HL-60 (cell line): ENCODE data around the gene ARHGAP11A.

Source experiments
- DNase-seq, 2 experiments: peaks; one replicate each; pipeline ENCODE4 v3.0.0-alpha.2; 2010 to 2020; ENCODE audit warnings: low read depth in 1 of 2, low spot score in 1 of 2
- H3K27ac ChIP-seq: fragments of 250-450 bp; sonication (Bioruptor Pico); replicated peaks from 2 replicates; pipeline ENCODE4 v1.5.1; 2020; ENCODE audit warnings: mild to moderate bottlenecking, moderate library complexity
- H3K27me3 ChIP-seq: fragments of 250-450 bp; sonication (Bioruptor Pico); 2 replicates; pipeline ENCODE4 v1.5.1; 2021; ENCODE audit warnings: mild to moderate bottlenecking, moderate library complexity; ENCODE audit not compliant: insufficient read depth, poor library complexity, severe bottlenecking
- H3K4me3 ChIP-seq: replicated peaks from 2 replicates; pipeline ENCODE4 v1.5.1; 2011; ENCODE audit warnings: mild to moderate bottlenecking, control low read depth, low read length; ENCODE audit not compliant: insufficient read depth
- GABPA ChIP-seq: IDR thresholded peaks from 2 replicates; pipeline ENCODE4 v1.6.1; 2012; ENCODE audit warnings: low read depth
- POLR2AphosphoS5 ChIP-seq: IDR thresholded peaks from 2 replicates; pipeline ENCODE4 v1.6.1; 2012; ENCODE audit warnings: low read depth
- SPI1 ChIP-seq: IDR thresholded peaks from 2 replicates; pipeline ENCODE4 v1.6.1; 2012; ENCODE audit warnings: low read depth, mild to moderate bottlenecking, borderline replicate concordance
- TF ChIP-seq, protein P1 (sequence below): IDR thresholded peaks from one replicate; pipeline ENCODE4 v1.5.1; 2011; ENCODE audit warnings: low read length, control low read depth, inconsistent platforms; ENCODE audit not compliant: insufficient read depth
- TF ChIP-seq, protein P2 (sequence below): IDR thresholded peaks from 2 replicates; pipeline ENCODE4 v1.6.1; 2012; ENCODE audit warnings: low read depth; ENCODE audit not compliant: insufficient replicate concordance

Gene ARHGAP11A

DNA sequence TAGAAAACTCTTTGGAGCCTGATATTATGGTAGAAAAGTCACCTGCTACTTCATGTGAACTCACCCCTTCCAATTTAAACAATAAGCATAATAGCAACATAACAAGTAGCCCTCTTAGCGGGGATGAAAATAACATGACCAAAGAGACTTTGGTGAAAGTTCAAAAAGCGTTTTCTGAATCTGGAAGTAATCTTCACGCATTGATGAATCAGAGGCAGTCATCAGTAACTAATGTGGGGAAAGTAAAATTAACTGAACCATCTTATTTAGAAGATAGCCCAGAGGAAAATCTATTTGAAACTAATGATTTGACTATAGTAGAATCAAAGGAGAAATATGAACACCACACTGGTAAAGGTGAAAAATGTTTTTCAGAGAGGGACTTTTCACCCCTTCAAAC, 21.1 kb downstream of the ARHGAP11A start:
- TF ChIP-seq, protein P1, sequence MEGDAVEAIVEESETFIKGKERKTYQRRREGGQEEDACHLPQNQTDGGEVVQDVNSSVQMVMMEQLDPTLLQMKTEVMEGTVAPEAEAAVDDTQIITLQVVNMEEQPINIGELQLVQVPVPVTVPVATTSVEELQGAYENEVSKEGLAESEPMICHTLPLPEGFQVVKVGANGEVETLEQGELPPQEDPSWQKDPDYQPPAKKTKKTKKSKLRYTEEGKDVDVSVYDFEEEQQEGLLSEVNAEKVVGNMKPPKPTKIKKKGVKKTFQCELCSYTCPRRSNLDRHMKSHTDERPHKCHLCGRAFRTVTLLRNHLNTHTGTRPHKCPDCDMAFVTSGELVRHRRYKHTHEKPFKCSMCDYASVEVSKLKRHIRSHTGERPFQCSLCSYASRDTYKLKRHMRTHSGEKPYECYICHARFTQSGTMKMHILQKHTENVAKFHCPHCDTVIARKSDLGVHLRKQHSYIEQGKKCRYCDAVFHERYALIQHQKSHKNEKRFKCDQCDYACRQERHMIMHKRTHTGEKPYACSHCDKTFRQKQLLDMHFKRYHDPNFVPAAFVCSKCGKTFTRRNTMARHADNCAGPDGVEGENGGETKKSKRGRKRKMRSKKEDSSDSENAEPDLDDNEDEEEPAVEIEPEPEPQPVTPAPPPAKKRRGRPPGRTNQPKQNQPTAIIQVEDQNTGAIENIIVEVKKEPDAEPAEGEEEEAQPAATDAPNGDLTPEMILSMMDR = no peak
- TF ChIP-seq GABPA (no peak), SPI1 (no peak), POLR2AphosphoS5 (no peak)
- TF ChIP-seq, protein P2, sequence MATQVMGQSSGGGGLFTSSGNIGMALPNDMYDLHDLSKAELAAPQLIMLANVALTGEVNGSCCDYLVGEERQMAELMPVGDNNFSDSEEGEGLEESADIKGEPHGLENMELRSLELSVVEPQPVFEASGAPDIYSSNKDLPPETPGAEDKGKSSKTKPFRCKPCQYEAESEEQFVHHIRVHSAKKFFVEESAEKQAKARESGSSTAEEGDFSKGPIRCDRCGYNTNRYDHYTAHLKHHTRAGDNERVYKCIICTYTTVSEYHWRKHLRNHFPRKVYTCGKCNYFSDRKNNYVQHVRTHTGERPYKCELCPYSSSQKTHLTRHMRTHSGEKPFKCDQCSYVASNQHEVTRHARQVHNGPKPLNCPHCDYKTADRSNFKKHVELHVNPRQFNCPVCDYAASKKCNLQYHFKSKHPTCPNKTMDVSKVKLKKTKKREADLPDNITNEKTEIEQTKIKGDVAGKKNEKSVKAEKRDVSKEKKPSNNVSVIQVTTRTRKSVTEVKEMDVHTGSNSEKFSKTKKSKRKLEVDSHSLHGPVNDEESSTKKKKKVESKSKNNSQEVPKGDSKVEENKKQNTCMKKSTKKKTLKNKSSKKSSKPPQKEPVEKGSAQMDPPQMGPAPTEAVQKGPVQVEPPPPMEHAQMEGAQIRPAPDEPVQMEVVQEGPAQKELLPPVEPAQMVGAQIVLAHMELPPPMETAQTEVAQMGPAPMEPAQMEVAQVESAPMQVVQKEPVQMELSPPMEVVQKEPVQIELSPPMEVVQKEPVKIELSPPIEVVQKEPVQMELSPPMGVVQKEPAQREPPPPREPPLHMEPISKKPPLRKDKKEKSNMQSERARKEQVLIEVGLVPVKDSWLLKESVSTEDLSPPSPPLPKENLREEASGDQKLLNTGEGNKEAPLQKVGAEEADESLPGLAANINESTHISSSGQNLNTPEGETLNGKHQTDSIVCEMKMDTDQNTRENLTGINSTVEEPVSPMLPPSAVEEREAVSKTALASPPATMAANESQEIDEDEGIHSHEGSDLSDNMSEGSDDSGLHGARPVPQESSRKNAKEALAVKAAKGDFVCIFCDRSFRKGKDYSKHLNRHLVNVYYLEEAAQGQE = no peak
- Histone ChIP-seq H3K27ac (no peak overlapping the region), H3K27me3 (no peaks in the 10 kb centered on the region)

DNA sequence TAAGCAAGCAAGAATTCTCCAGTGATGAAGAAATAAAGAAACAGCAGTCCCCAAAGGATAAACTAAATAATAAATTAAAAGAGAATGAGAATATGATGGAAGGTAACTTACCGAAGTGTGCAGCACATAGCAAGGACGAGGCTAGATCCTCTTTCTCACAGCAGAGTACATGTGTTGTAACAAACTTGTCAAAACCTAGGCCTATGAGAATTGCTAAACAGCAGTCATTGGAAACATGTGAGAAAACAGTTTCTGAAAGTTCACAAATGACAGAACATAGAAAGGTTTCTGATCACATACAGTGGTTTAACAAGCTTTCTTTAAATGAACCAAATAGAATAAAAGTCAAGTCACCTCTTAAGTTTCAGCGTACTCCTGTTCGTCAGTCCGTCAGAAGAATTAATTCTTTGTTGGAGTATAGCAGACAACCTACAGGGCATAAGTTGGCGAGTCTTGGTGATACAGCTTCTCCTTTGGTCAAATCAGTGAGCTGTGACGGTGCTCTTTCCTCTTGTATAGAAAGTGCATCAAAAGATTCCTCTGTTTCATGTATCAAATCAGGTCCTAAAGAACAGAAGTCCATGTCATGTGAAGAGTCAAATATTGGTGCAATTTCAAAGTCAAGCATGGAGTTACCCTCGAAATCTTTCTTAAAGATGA, 21.7 kb downstream of the ARHGAP11A start:
- DNase-seq = no peak
- no peak overlapping the region for H3K4me3 ChIP-seq
- TF ChIP-seq, protein P2 = no peak
- no peak for TF ChIP-seq GABPA
- TF ChIP-seq, protein P1 = no peak
- no peak for TF ChIP-seq SPI1
- TF ChIP-seq POLR2AphosphoS5 = no peak
- no peaks in the 10 kb centered on the region for H3K27me3 ChIP-seq
- H3K27ac ChIP-seq = no peak overlapping the region

More for the DNA sequence above, 21.1 kb downstream of the ARHGAP11A start:
- DNase-seq = no peak
- H3K4me3 ChIP-seq = no peak overlapping the region

DNA sequence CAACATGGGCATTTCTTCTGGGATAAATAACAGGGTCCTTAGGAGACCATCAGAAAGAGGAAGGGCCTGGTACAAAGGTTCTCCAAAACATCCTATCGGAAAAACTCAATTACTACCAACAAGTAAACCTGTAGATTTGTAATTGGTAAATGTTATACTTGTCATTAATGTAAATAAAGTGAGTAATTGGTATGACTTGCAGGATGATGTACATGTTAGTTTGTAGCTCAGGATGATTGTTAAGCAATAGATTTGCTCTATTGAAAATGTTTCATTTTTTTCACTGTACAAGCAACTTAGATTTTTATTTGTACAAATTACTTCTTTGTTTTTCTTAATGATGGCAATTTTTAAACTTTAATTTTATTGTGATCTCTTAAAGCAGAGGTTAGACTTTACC, 22.4 kb downstream of the ARHGAP11A start:
- Histone ChIP-seq H3K4me3 (no peak overlapping the region), H3K27me3 (no peaks in the 10 kb centered on the region), H3K27ac (no peak overlapping the region)
- TF ChIP-seq POLR2AphosphoS5 (no peak), SPI1 (no peak), GABPA (no peak)
- TF ChIP-seq, protein P2 = no peak
- TF ChIP-seq, protein P1 = no peak
- no peak for DNase-seq
